T-helper 9 cell (primary cell): ENCODE measurements around the gene NFATC4.
"Not testable (repeated sequence)": the region's sequence is repeated elsewhere in the genome, so short reads cannot be mapped to it uniquely, and the experiment has no call there.

ENCODE experiments used
- DNase-seq: peaks from one replicate; pipeline ENCODE4 v3.0.0-alpha.2; 2020

Gene NFATC4

DNA sequence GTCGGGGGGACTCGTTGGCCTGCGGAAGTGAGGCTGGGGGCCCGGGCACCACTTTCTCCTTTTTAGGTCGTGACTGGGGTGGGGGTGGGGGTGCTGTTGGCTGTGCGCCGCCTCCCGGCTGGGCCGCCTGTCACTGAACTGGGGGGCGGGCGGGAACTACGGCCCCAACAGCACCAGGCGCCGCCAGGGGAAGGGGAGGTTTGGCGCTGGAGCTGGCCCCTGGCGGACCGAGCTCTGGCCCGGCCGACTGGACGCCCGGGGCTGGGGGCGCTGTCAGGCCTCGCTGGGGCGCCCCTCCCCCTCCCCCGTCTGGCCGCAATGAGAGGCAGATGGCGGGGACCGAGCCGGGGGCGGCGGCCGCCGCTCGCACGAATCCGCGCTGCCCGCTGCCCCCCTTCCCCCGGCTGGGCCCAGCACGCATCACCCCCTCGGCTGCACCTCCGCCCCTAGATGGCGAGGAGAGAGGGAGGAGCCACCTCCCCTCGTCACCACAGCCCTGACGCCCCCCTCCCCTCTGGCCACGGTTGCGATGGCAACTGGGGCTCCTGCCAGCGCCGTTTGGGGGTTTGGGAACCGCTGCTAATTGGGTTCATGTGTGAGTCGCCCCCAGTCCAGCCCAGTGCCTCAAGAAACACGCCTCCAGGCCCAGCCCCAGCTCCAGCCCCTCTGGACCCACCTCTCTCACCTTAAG is 723 bp downstream of the NFATC4 start:
- DNase-seq = no peak

DNA sequence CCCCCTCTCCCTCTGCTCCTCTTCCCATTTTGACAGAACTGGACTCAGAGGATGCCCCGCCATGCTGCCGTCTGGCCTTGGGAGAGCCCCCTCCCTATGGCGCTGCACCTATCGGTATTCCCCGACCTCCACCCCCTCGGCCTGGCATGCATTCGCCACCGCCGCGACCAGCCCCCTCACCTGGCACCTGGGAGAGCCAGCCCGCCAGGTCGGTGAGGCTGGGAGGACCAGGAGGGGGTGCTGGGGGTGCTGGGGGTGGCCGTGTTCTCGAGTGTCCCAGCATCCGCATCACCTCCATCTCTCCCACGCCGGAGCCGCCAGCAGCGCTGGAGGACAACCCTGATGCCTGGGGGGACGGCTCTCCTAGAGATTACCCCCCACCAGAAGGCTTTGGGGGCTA is 1.5 kb downstream of the NFATC4 start:
- DNase-seq = no peak

DNA sequence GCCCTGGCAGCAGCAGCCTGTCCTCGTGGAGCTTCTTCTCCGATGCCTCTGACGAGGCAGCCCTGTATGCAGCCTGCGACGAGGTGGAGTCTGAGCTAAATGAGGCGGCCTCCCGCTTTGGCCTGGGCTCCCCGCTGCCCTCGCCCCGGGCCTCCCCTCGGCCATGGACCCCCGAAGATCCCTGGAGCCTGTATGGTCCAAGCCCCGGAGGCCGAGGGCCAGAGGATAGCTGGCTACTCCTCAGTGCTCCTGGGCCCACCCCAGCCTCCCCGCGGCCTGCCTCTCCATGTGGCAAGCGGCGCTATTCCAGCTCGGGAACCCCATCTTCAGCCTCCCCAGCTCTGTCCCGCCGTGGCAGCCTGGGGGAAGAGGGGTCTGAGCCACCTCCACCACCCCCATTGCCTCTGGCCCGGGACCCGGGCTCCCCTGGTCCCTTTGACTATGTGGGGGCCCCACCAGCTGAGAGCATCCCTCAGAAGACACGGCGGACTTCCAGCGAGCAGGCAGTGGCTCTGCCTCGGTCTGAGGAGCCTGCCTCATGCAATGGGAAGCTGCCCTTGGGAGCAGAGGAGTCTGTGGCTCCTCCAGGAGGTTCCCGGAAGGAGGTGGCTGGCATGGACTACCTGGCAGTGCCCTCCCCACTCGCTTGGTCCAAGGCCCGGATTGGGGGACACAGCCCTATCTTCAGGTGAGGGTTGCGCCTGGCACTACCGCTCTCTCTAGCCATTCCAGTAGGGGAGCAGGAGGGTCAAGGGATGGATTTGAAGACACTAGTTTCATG is 2.1 kb downstream of the NFATC4 start:
- DNase-seq = no peak

DNA sequence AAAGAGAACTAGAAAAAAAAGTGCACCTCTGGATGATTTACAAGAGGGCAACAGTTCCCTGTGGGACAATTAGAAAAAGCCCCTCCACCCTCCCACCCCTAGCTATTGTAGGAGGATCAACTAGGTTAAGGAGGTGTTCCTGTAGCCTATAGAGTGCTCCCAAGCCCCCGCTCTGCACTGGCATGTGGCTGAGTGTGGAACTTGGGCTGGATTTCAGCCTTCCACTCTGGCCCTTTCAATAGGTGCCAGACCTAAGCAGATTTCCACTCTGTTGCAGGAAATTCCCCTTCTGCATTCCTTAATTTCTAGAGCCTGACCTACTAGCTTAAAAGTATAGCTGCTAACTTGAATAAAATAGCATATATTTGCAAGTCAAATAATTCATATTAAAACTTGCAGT is 2.8 kb downstream of the NFATC4 start:
- no peak for DNase-seq

DNA sequence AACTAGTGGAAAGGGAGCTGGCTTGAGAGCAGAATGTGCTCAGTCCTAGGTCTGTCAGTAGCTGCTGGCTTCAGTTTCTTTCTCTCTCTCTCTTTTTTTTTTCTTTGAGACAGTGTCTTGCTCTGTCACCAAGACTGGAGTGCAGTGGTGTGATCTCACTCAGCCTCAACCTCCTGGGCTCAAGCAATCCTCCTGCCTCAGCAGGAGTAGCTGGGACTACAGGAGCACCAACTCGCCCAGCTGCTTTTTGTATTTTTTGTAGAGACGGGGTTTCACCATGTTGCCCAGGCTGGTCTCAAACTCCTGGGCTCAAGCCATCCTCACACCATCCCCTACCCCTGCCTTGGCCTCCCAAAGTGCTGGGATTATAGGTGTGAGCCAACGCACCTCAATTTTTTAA is 3.6 kb downstream of the NFATC4 start:
- not testable (repeated sequence) for DNase-seq

DNA sequence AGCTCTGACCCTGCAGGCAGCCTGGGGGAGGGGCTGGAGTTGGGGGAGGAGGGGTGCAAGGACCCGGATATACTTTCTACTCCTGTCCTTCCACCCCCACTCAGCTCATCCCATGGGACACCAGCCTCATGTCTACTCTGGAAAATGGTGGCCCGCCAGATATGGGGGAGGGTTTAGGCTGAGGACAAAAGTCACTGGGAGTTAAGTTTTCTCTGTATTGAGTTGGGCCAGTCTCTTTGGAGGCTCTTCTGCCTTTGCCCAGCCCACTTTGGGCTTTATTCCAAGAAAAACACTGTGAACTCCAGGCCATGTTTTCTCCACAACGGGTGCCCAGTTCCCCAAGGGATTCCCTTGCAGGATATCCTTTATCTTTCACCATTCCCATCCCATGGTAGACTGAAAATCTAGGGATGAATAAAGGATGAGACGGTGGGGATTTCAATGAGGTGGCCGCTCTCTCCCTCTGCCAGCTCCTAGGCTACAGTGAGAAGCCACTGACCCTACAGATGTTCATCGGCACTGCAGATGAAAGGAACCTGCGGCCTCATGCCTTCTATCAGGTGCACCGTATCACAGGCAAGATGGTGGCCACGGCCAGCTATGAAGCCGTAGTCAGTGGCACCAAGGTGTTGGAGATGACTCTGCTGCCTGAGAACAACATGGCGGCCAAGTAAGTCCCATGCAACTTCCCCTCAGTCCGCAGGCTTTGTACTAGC is 4.9 kb downstream of the NFATC4 start:
- DNase-seq = no peak

DNA sequence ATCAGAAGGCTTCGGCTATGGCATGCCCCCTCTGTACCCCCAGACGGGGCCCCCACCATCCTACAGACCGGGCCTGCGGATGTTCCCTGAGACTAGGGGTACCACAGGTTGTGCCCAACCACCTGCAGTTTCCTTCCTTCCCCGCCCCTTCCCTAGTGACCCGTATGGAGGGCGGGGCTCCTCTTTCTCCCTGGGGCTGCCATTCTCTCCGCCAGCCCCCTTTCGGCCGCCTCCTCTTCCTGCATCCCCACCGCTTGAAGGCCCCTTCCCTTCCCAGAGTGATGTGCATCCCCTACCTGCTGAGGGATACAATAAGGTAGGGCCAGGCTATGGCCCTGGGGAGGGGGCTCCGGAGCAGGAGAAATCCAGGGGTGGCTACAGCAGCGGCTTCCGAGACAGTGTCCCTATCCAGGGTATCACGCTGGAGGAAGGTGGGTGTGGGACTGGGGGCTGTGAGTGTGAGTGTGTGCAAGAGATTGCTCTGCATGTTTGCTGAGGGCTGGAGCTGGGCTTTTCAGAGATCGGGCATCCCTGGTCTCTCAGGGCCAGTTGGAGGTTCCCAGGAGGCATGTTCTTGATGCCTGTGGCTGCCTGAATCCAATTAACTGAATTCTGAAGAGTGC is 8.6 kb downstream of the NFATC4 start:
- DNase-seq = no peak

DNA sequence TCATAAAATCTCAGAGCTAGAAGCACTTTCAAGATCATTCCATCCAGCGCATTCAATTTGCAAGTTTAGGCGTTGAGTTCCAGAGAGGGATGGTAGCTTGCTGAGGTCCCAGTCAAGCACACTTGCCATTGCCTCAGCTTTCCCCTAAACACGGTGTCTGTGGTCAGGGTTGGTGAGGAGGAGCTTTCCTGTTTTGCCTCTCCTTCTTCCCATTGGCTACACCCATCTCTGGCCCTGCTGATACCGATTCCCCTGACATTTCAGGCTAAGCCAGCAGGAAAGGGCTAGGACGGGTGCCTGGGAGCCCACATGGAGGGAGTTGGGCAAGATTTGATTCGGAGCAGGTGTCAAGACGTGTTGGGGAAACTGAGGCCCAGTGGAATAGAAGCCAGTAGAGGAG is 9.1 kb downstream of the NFATC4 start:
- DNase-seq = no peak

DNA sequence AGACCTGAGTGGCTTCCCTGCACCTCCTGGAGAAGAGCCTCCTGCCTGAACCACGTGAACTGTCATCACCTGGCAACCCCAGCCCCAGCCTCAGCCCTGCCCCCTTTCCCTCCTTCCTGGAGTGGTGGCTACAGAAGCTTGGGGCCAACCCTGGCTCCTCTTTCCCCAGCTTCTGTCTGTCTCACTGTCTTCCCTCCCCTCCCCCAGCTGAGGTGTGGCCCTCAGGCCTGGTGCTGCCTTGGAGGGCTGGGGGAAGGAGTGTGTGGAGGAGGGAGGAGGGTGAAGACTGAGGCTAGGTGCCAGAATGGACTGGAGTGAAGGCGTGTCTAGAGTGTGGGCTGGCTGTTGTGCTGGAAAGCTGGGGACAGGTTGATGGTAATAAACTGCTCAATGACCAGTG is 9.7 kb downstream of the NFATC4 start:
- no peak for DNase-seq

DNA sequence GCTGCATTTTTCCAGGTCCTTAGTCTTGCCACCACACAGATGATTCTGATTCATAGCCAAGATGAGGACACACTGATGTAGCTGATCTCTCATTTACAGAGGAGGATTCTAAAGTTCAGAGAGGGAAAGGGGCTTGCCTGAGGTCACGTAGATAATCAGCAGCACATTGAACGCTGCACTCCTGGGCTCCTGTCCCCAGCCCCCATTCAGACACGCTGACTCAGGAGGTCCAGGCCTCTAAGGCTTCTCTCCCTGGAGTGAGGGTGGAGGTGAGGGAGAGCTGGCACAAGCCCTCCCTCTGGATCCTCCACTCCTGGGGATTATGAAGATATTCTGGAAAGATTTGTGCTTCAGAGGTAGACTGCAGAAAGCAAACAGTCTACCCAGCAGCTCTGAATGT is 10.3 kb downstream of the NFATC4 start:
- DNase-seq = no peak

DNA sequence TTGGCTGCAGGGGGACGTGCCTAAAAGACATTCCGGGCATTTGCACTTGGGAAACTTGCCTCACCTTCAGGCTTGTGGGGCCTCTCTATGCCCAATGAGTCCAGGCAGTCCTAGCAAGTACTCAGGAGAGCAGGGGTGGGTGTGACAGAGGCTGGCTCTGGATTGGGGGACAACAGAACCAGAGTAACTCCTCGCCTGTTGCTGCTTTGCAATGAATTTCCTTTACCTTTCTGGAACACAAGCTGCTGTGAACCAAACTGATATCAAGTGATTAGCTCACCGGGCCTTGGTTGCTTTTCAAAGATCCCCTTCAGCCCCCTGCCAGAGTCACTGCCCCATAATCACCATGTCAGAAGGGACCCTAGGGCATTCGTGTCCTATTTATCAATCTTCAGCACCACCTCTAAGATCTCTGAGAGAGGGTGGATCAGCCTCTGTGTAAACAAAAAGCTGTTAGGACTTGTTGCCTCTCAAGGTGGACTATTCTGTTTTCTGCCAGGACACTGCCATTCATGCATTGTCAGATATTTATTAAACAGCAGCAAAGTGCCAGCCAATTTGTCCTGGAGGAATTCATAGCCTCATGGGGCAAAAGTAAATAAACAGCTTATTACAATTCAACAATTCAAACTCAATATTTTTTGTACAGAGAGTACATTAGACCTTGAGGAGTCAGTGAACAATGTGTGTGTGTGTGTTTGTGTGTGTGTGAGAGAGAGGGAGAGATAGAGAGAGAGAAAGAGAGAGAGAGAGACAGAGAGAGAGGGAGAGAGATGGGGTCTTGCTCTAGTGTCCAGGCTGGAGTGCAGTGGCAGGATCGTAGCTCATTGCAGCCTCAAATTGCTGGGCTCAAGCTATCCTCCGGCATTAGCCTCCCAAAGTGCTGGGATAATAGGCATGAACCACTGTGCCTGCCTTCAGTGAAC is 11.3 kb downstream of the NFATC4 start:
- DNase-seq = no peak

DNA sequence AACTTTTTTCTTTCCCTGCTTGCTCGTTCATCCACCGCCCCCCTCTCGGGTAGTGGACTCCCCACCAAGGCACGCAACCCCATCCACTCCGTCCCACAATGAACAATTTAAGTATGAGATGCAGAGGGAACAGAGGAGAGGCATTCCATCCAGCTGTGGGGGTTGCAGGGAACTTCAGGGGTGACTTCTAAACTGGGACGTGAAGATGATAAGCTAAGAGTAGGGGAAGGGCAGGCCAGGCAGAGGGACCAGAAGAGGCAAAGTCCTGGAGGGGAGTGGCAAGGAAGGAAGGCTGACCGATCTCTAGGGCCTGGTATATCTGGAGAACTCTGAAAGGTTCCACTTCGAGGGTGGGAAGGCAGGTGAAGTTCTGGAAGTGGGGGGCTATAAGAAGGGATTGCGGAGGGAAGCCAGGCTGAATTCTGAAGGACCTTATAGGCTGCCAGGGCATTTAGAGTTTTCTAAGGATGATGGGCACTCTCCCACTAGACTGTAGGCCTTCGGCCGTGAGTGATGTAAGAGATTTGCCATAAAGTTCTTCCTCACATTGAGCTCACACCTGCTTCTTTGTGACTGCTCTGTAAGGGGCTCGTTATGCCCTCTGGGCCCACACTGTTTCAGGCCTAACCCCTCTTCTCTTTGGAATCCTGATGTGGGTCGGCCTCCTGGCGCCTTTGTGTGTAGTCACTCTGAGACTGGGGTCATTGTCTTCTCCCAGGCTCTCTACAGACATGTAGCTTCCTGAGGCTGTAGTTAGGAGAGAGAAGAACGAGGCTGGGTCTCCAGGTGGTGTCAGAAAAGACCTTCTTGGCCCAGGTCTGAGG is 12.1 kb downstream of the NFATC4 start:
- no peak for DNase-seq

DNA sequence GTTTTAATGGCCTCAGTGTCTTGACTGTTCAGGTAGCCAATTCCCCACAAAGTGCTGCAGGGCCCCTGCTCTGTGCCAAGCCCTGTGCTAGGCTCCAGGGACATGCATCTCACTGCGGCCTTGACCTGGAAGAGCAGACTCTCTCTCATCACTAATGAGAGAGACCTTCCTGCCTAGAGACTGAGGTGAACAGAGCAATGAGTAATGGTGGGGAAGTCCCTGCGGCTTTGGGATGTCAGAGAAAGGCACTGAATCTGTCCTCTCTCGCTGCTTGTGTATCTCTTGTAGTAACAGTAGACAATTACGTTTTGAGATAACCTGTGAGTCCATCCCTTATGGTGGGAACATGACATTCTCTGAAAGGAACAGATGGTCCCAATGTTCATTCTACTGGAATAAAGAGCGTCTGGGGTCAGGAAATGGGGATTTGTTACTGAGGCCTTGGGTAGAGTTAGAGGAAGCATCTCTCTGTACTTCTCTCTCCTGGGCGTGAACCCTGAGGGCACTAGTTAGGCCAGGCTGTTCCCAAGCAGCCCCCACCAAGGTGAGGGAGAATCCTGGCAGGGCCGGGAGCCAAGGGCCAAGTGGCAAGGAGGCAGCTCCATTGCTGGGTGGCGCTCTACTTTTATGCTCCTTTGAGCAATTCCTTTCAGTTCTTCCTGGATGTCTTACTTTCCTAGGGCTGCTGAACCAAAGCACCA is 13.5 kb downstream of the NFATC4 start:
- DNase-seq = no peak

DNA sequence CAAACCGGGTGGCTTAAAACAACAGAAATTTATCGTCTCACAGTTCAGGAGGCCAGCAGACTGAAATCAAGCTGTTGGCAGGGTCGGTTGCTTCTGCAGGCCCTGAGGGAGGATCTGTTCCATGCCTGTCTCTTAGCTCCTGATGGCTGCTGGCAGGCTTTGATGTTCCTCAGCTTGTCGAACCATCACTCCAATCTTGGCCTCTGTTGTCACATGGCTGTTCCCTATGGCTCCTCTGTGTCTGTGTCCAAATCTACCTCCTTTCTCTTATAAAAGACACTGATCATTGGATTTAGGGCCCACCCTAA is 14.0 kb downstream of the NFATC4 start:
- DNase-seq = no peak

DNA sequence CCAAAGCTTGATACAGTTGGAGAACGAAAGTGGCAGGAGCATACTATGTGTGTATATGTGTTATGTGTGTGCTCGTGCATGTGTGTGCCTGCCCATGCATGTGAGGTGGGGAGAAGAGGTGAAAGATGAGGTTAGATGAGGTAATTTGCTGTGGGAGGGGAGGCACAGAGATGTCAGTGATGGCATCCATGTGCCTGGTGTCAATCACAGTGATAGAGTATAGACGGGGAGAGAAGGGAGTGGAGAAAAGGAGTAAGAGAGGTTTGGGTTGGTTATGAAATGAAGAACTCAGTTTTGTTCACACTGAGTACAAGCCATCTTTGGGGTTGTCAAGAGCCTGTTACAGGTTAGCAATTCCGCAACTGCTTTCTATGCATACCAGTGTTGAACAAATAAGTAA is 16.2 kb downstream of the NFATC4 start:
- DNase-seq = no peak

DNA sequence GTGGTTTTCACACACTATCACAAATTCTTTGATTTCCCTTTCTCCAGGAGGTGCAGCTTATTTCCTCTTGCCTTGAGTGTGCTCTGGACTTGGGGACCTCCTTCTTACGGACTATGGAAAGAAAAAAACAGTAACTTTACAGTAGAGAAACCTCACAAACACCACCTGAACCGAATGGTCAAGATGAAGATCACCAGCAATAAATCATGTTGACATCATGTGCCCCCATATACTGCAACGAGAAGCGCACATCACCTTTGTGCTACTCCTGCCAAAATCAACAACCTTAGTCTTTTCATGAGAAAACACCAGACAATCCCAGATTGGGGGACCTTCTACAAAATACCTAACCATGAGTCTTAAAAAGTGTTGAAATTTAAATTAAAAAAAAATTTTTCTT is 17.5 kb downstream of the NFATC4 start:
- DNase-seq = no peak

DNA sequence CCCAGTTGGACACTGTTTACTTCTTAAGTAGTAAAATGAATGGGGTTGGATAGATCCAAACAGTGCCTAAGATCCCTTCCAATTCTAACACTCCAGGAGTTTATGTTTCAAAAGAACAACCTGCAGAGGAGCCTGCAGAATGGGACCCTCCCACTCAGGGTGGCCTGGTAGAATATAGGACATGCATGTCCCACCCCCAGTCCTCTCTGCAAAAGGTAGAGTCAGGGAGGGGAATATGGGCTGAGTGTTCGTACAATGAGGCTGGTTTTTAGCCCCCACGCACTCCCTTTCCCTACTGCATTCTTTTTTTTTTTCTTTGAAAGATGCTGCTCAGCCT is 19.0 kb downstream of the NFATC4 start:
- no peak for DNase-seq

DNA sequence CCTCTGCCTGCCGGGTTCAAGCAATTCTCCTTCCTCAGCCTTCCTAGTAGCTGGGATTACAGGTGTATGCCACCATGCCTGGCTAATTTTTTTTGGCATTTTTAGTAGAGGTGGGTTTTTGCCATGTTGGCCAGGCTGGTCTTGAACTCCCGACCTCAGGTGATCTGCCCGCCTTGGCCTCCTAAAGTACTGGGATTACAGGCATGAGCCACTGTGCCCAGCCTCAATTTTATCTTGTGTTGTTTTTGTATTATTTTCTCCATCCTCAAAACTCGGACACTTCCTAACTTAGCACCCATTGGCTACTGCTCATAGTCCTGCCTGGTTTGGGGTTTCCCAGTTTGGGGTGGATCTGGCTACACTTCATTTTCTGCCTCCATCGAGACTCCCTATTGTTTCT is 19.6 kb downstream of the NFATC4 start:
- DNase-seq = not testable (repeated sequence)

DNA sequence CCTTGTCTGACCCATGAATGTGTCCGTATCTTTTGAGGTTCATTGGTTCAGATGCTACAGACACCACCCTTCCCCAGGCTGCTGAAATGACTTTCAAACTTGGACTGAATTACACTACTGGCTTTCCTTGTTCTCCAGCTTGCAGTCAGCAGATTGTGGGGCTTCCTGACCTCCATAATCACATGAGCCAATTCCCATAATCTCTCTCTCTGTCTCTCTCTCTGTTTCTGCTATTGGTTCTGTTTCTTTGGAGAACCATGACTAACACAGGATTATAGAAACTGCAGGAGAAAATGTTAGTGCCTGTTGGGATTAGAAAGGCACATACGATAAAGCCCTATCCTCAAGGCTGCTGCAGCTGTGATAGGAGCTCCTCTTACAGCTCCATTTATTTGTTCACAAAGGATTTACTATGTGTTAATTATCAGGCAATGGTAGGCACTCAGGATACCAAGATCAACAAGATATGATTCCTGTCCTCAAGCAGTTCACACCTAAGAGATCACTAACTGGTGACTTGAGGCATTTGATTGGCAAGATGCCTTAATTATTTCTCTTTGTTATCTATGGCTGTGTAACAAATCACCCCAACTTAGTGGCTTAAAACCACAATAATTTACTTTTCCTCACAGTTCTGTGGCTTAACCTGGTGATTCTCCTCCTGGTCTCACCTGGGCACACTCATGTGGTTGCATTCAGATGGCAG is 20.6 kb downstream of the NFATC4 start:
- no peak for DNase-seq

DNA sequence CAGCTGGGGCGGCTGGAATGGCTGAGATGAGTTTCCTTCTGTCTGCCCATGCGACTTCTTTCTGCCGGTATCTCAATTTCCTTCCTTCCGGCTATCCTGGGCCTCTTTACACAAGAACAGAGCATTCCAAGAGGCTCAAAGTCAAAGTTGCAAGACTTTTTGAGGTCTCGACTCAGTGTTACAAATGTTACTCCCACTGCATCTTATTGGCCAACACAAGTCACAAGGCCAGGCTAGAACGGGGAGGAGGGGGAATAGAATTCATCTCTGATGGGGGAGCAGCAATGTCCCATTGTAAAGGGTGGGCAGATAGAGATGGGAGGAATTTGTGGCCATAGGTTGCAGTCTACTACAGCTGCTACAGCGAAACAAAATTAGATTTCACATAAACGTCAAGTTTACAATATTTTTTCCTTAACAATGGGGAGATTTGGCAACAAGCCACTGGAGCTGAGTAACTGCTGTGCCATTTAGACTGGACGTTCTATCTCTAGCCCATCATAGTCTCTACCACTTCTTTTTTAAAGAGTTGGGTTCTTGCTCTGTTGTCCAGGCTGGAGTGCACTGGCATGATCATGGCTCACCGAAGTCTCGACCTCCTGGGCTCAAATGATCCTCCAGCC is 21.4 kb downstream of the NFATC4 start:
- DNase-seq = no peak
